A549 treated with Hydrocortisone at 1 μM for 4 hours (cell line): ENCODE results near the gene MAPK12. TPM values are rescaled to one million over a fixed set of nuclear protein-coding genes. Genes with fewer than 3 reads are reported as not detected.

Source experiments
- total RNA-seq: library from RNA; stranded (reverse); fragments of 200-300 nt; extraction: Qiagen RNA extraction; gene quantifications from 5 replicates; pipeline ENCODE4 v1.2.3, GENCODE V29; 2022

The MAPK12 gene
- 21.1 to 25.9 TPM (median 24.1 TPM) in 5 replicates for total RNA-seq

GRCh38 chr22:50261615-50262459 is at the start of gene MAPK12:
MAPK12 (minus strand) TSS chr22:50261683; CDS start chr22:50261509, 174 bp downstream.

GRCh38 chr22:50306753-50307749 is 45.6 kb upstream of the MAPK12 start, which contains the start of gene PLXNB2:
PLXNB2 (minus strand) TSS chr22:50307646; CDS start chr22:50290584, 17,062 bp downstream.

GRCh38 chr22:50269970-50270665 is 8.6 kb upstream of the MAPK12 start, which contains the start of gene MAPK11:
MAPK11 (minus strand) TSS chr22:50270380; CDS start chr22:50270292, 88 bp downstream.

GRCh38 chr22:50250555-50251476 is 10.7 kb downstream of the MAPK12 start, which contains the start of gene HDAC10:
HDAC10 (minus strand) TSS chr22:50251265; CDS start chr22:50251032, 233 bp downstream.

DNA sequence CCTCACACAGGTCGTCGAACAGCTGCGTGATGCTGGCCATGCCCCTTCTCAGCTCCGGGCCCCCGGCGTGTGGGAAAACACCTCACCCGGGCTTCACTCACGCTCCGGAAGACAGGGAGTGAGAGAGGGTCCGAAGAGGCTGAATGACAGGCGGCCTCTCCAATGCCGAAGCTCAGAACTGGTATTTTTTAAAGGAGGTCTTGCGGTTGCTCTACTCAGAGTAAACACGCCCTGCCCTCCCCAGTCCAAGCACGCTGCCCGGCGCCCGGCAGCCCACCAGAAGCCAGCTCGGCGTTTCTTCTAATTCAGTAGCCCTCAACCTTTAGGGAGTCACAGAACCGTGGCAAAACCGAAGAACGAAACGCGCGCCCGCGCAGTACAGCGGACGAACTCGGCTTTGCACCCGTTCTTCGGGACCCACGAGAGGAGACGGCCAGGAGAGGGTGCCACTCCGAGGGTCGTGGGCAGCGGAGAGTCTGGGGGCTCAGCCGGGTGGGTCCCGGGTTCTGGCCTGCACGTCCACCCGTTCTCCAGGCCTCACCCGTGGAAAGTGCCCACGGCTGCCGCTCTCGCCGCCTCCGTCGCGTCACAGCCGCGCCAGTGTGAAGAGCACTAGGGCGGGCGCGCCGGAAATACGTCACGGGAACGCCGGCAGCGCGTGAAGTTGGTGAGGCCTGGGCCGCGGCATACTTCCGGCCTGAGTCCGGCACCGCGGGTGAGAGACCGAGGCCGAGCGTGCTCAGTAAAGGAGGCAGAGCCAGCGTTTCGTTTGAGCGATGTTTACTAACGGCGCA is 16.9 kb downstream of the MAPK12 start, which contains the start of gene TUBGCP6:
TUBGCP6 (minus strand) TSS at position 604 of the 794 bp plus-strand sequence; CDS start at position 40, 564 bp downstream.

Other genes with a start within 250 kb of the MAPK12 start
- gene IL17REL, start 248.9 kb downstream of the MAPK12 start, total RNA-seq, result 0.05 to 0.06 TPM in 2 of 5 replicates, not detected in the others
- not detected in 5 replicates for gene TTLL8, start 203.4 kb downstream of the MAPK12 start, total RNA-seq
- gene MLC1, start 176.3 kb downstream of the MAPK12 start, total RNA-seq, result 0.02 TPM in 1 of 5 replicates, not detected in the others
- gene MOV10L1, start 171.7 kb downstream of the MAPK12 start, total RNA-seq, result 0.03 TPM in 1 of 5 replicates, not detected in the others
- gene PANX2, start 91.0 kb downstream of the MAPK12 start, total RNA-seq, result 5.0 to 5.8 TPM (median 5.5 TPM) in 5 replicates
- gene TRABD, start 75.8 kb downstream of the MAPK12 start, total RNA-seq, result 24.5 to 36.3 TPM (median 35.2 TPM) in 5 replicates
- gene SELENOO, start 60.7 kb downstream of the MAPK12 start, total RNA-seq, result 16.1 to 20.4 TPM (median 19.0 TPM) in 5 replicates
- 8.3 to 10.8 TPM (median 9.3 TPM) in 5 replicates for gene TUBGCP6, start 16.7 kb downstream of the MAPK12 start, total RNA-seq
- 8.5 to 11.5 TPM (median 11.1 TPM) in 5 replicates for gene HDAC10, start 10.4 kb downstream of the MAPK12 start, total RNA-seq
- 5.9 to 7.3 TPM (median 6.9 TPM) in 5 replicates for gene MAPK11, start 8.7 kb upstream of the MAPK12 start, total RNA-seq
- gene PLXNB2, start 46.0 kb upstream of the MAPK12 start, total RNA-seq, result 101 to 122 TPM (median 108 TPM) in 5 replicates
- 2.0 to 3.7 TPM (median 2.8 TPM) in 5 replicates for gene DENND6B, start 65.3 kb upstream of the MAPK12 start, total RNA-seq
- 9.1 to 13.3 TPM (median 12.5 TPM) in 5 replicates for gene PPP6R2, start 81.6 kb upstream of the MAPK12 start, total RNA-seq
- gene SBF1, start 213.4 kb upstream of the MAPK12 start, total RNA-seq, result 20.3 to 24.9 TPM (median 22.4 TPM) in 5 replicates
- 0.44 to 0.91 TPM (median 0.63 TPM) in 5 replicates for gene ADM2, start 219.9 kb upstream of the MAPK12 start, total RNA-seq
- gene MIOX, start 225.2 kb upstream of the MAPK12 start, total RNA-seq, result not detected in 5 replicates
- 35.7 to 48.9 TPM (median 47.1 TPM) in 5 replicates for gene LMF2, start 246.0 kb upstream of the MAPK12 start, total RNA-seq
- gene NCAPH2, start 246.5 kb upstream of the MAPK12 start, total RNA-seq, result 34.9 to 42.3 TPM (median 38.0 TPM) in 5 replicates